Bronchial epithelial cell (primary cell): ENCODE data around the gene HCFC2. TPM values are rescaled to one million over a fixed set of nuclear protein-coding genes. Genes with fewer than 3 reads are reported as not detected.

Source experiments
- DNase-seq: peaks from one replicate; pipeline ENCODE4 v3.0.0-alpha.2; 2010; ENCODE audit warnings: low read depth
- FAIRE-seq: peaks from 2 replicates; lab custom pipeline; 2011; peaks lifted over from hg19 to GRCh38; lab: Jason Lieb, UNC
- H3K27me3 ChIP-seq: 2 replicates; pipeline ENCODE4 v1.5.1; 2011; ENCODE audit warnings: low read length; ENCODE audit not compliant: control insufficient read depth, insufficient read depth
- H3K36me3 ChIP-seq: 2 replicates; pipeline ENCODE4 v1.5.1; 2011; ENCODE audit warnings: low read length; ENCODE audit not compliant: control insufficient read depth, insufficient read depth
- H3K4me3 ChIP-seq: 2 replicates; pipeline ENCODE4 v1.5.1; 2011; ENCODE audit warnings: mild to moderate bottlenecking, low read depth, low read length, control low read depth
- CTCF ChIP-seq: IDR thresholded peaks from 2 replicates; pipeline ENCODE4 v1.5.1; 2011; ENCODE audit warnings: mild to moderate bottlenecking, moderate library complexity, low read length, control low read depth, inconsistent platforms; ENCODE audit not compliant: insufficient read depth, severe bottlenecking
- total RNA-seq: library from RNA; depleted of rRNA; stranded (reverse); fragments of >200 nt; gene quantifications from 2 replicates; pipeline ENCODE4 v1.2.1, GENCODE V29; 2014

Gene HCFC2
- total RNA-seq, 1 donor from 2014 or later: 7.6 TPM

- TF ChIP-seq CTCF: no peak
These were observed 78.7 kb downstream of the HCFC2 start for GRCh38 chr12:104143002-104143401.

DNA sequence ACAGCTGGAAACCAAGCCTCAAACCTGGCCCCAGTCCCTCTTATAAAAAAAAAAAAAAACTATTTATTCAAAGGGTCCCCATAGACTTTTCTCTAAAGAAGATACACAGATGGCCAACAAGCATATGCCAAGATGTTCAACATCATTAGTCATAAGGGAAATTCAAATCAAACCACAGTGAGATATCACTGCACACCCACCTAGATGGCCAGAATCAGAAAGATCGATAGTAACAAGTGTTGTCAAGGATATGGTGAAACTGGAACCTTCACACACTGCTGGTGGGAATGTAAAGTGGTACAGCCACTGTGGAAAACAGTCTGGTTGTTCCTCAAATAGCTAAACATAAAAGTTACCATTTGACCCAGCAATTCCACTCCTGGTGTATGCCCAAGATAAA, 79.6 kb downstream of the HCFC2 start:
- DNase-seq (no peak), FAIRE-seq (no peak)
- no peaks in the 10 kb centered on the region for H3K27me3 ChIP-seq
- no peak overlapping the region for H3K4me3 ChIP-seq
- no peak for TF ChIP-seq CTCF
- H3K36me3 ChIP-seq: no peaks in the 10 kb centered on the region

More at GRCh38 chr12:104143002-104143401, 78.7 kb downstream of the HCFC2 start:
- H3K27me3 ChIP-seq: no peaks in the 10 kb centered on the region
- FAIRE-seq (no peak), DNase-seq (no peak)
- H3K36me3 ChIP-seq: no peaks in the 10 kb centered on the region
- no peak overlapping the region for H3K4me3 ChIP-seq

DNA sequence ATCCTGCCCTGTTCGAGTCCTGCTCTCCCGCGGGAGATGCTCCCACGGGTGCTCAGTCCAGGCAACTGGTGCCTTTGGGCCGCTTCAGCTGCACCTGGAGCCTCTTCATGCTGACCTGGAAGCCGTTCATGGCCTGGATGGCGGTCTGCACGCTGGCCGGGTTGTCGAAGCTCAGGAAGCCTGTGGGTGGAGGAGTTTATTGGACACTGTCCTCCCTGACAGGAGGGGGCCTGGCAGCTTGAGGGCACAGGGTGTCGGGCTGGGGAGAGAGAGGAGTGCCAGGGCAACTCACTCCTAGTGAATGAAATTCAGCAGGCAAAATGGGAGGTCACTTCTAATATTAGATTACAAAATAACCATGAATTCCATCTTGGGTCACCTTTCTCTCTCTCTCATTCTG, 83.0 kb downstream of the HCFC2 start:
- Histone ChIP-seq H3K27me3 (peaks cover 1% of the 10 kb centered on the region), H3K36me3 (no peaks in the 10 kb centered on the region), H3K4me3 (no peak overlapping the region)
- no peak for TF ChIP-seq CTCF
- FAIRE-seq: no peak
- DNase-seq: no peak

- Histone ChIP-seq H3K27me3 (peaks cover 1% of the 10 kb centered on the region), H3K36me3 (no peaks in the 10 kb centered on the region), H3K4me3 (no peak overlapping the region)
- no peak for FAIRE-seq
- TF ChIP-seq CTCF: no peak
- DNase-seq: no peak
These were observed 86.1 kb downstream of the HCFC2 start for GRCh38 chr12:104150416-104150815.

DNA sequence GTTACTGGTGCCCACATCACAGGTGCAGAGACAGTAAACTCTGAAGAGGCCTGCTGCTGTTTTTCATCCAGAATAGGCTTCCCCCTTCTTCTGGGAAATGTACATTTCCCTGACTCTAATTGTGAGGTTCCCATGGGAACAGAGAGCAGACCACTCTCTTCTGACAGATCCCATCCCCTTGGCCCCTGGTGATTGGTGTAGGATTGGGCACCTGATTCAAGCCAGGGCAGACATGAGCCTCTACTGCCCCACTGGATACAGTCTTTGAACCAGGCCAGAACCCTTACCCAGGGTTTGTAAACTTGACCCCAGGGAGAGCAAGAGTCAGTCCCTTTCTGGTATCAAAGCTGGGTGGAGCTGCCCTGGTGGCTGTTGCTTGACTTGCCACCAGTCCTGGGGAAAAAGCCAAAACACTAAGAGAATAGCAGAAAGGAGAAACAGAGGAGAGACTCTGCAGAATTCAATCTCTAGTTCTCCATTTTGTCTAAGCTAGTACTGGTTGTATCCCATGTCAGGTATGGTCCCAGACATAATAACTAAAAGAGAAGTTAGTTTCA, 88.4 kb downstream of the HCFC2 start:
- Histone ChIP-seq H3K4me3 (no peak overlapping the region), H3K36me3 (no peaks in the 10 kb centered on the region), H3K27me3 (peaks cover 1% of the 10 kb centered on the region)
- FAIRE-seq (no peak), DNase-seq (no peak)
- TF ChIP-seq CTCF: no peak

DNA sequence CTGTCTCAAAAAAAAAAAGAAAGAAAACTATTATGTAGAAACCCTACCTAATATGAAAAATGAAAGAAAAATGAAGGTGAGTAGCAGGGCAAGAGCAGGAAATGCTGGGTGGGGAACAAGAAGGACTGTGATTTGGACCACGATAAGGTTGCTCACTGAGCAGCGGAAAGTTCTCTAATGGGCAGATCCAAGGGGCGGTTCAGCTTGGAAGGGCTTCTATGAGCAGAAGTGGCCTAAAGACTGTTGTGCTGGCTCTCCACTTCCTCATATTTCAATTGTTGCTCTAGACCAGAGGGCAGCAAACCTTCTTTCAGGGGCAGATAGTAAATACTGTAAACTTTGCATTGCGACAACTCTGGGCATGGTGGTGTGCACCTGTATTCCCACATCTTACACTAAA, 90.0 kb downstream of the HCFC2 start:
- no peak for DNase-seq
- Histone ChIP-seq H3K36me3 (no peaks in the 10 kb centered on the region), H3K27me3 (peaks cover 1% of the 10 kb centered on the region), H3K4me3 (no peak overlapping the region)
- FAIRE-seq: no peak
- no peak for TF ChIP-seq CTCF
